VCaP (cell line): ENCODE data around the gene TRIM21.
"Not testable (repeated sequence)": the region's sequence is repeated elsewhere in the genome, so short reads cannot be mapped to it uniquely, and the experiment has no call there.

ENCODE experiments used
- H3K27ac ChIP-seq: fragments of 450-650 bp; 2 replicates; pipeline ENCODE4 v1.5.1; 2017
- CTCF ChIP-seq: fragments of 450-650 bp; conservative IDR thresholded peaks from 2 replicates; pipeline ENCODE4 v1.5.1; 2017; ENCODE audit warnings: mild to moderate bottlenecking, moderate library complexity

Gene TRIM21

GRCh38 chr11:4416306-4416705, 22.8 kb upstream of the TRIM21 start:
- H3K27ac ChIP-seq, result no peak overlapping the region
- no peak for TF ChIP-seq CTCF

- H3K27ac ChIP-seq, result not testable (repeated sequence)
Observed at GRCh38 chr11:4406206-4406605, 12.7 kb upstream of the TRIM21 start.

GRCh38 chr11:4393858-4394223, 339 bp upstream of the TRIM21 start:
- H3K27ac ChIP-seq, result no peak overlapping the region
- TF ChIP-seq CTCF, result no peak

- no peak for TF ChIP-seq CTCF
Observed at GRCh38 chr11:4388221-4388620, 5.3 kb downstream of the TRIM21 start.

GRCh38 chr11:4385978-4386740, 7.3 kb downstream of the TRIM21 start:
- no peak overlapping the region for H3K27ac ChIP-seq
- no peak for TF ChIP-seq CTCF

More at GRCh38 chr11:4388221-4388620, 5.3 kb downstream of the TRIM21 start:
- no peak overlapping the region for H3K27ac ChIP-seq

- no peak for TF ChIP-seq CTCF
Observed at GRCh38 chr11:4381901-4382300, 11.6 kb downstream of the TRIM21 start.

GRCh38 chr11:4375431-4376140, 17.9 kb downstream of the TRIM21 start:
- TF ChIP-seq CTCF, result no peak
- no peak overlapping the region for H3K27ac ChIP-seq

More at GRCh38 chr11:4381901-4382300, 11.6 kb downstream of the TRIM21 start:
- no peak overlapping the region for H3K27ac ChIP-seq

- no peak for TF ChIP-seq CTCF
Observed at GRCh38 chr11:4370166-4370565, 23.3 kb downstream of the TRIM21 start.

More at GRCh38 chr11:4370166-4370565, 23.3 kb downstream of the TRIM21 start:
- H3K27ac ChIP-seq, result no peak overlapping the region
